H9 (cell line): ENCODE data around the gene CORO2B. TPM values are rescaled to one million over a fixed set of nuclear protein-coding genes. Genes with fewer than 3 reads are reported as not detected.

Source experiments
- DNase-seq: peaks from one replicate; pipeline ENCODE4 v3.0.0-alpha.2; 2017
- H2AFZ ChIP-seq: one replicate; pipeline ENCODE4 v1.6.1; 2013; ENCODE audit warnings: mild to moderate bottlenecking, low read length, control low read depth, moderate library complexity
- H2AK5ac ChIP-seq: 2 replicates; pipeline ENCODE4 v1.6.1; 2013; ENCODE audit warnings: low read length, control low read depth, mixed read lengths; ENCODE audit not compliant: insufficient read length
- H2BK120ac ChIP-seq: one replicate; pipeline ENCODE4 v1.6.1; 2013; ENCODE audit warnings: low read depth, mild to moderate bottlenecking, low read length, control low read depth, inconsistent platforms; ENCODE audit not compliant: poor library complexity, severe bottlenecking
- H2BK12ac ChIP-seq: 2 replicates; pipeline ENCODE4 v1.6.1; 2013; ENCODE audit warnings: low read length, control low read depth, mixed read lengths, low read depth; ENCODE audit not compliant: insufficient read length
- H2BK15ac ChIP-seq: 2 replicates; pipeline ENCODE4 v1.6.1; 2013; ENCODE audit warnings: low read depth, low read length, control low read depth
- H2BK20ac ChIP-seq: one replicate; pipeline ENCODE4 v1.6.1; 2013; ENCODE audit warnings: low read depth, mild to moderate bottlenecking, low read length, control low read depth, inconsistent platforms; ENCODE audit not compliant: poor library complexity, severe bottlenecking
- H2BK5ac ChIP-seq: 2 replicates; pipeline ENCODE4 v1.6.1; 2013; ENCODE audit warnings: low read length, control low read depth, mixed read lengths; ENCODE audit not compliant: insufficient read length
- H3K14ac ChIP-seq: 2 replicates; pipeline ENCODE4 v1.6.1; 2013; ENCODE audit warnings: low read length, control low read depth; ENCODE audit not compliant: insufficient read depth
- H3K18ac ChIP-seq: 2 replicates; pipeline ENCODE4 v1.6.1; 2013; ENCODE audit warnings: low read depth, mild to moderate bottlenecking, mixed read lengths, low read length, control low read depth; ENCODE audit not compliant: insufficient read length
- H3K23ac ChIP-seq: 2 replicates; pipeline ENCODE4 v1.6.1; 2013; ENCODE audit warnings: low read length, control low read depth, mixed read lengths, low read depth; ENCODE audit not compliant: insufficient read length
- H3K23me2 ChIP-seq: 2 replicates; pipeline ENCODE4 v1.6.1; 2013; ENCODE audit warnings: low read depth, mild to moderate bottlenecking, mixed read lengths, low read length, control low read depth; ENCODE audit not compliant: insufficient read length, poor library complexity, severe bottlenecking
- H3K27ac ChIP-seq: 2 replicates; pipeline ENCODE4 v1.5.1; 2013; ENCODE audit warnings: low read length, control low read depth, mixed read lengths, low read depth; ENCODE audit not compliant: insufficient read length
- H3K27me3 ChIP-seq: 2 replicates; pipeline ENCODE4 v1.6.1; 2013; ENCODE audit warnings: low read length, control low read depth, inconsistent platforms; ENCODE audit not compliant: insufficient read depth
- H3K4ac ChIP-seq: 2 replicates; pipeline ENCODE4 v1.6.1; 2013; ENCODE audit warnings: low read depth, mild to moderate bottlenecking, control low read depth, inconsistent platforms, low read length, moderate library complexity
- H3K4me1 ChIP-seq: 2 replicates; pipeline ENCODE4 v1.6.1; 2013; ENCODE audit warnings: low read length, control low read depth, inconsistent platforms; ENCODE audit not compliant: insufficient read depth
- H3K4me2 ChIP-seq: 2 replicates; pipeline ENCODE4 v1.6.1; 2013; ENCODE audit warnings: low read length, control low read depth, mixed read lengths; ENCODE audit not compliant: insufficient read length, insufficient read depth
- H3K56ac ChIP-seq: 2 replicates; pipeline ENCODE4 v1.6.1; 2013; ENCODE audit warnings: low read depth, mild to moderate bottlenecking, mixed read lengths, low read length, control low read depth; ENCODE audit not compliant: insufficient read length
- H3K79me1 ChIP-seq: 2 replicates; pipeline ENCODE4 v1.6.1; 2013; ENCODE audit warnings: low read depth, mild to moderate bottlenecking, moderate library complexity, low read length, control low read depth, inconsistent platforms; ENCODE audit not compliant: insufficient read depth, poor library complexity, severe bottlenecking
- H3K79me2 ChIP-seq: 2 replicates; pipeline ENCODE4 v1.6.1; 2013; ENCODE audit warnings: low read length, control low read depth, inconsistent platforms; ENCODE audit not compliant: insufficient read depth
- H3K9ac ChIP-seq: 2 replicates; pipeline ENCODE4 v1.6.1; 2013; ENCODE audit warnings: low read length, control low read depth, mixed read lengths; ENCODE audit not compliant: insufficient read length; ENCODE audit errors: extremely low read depth
- H3K9me3 ChIP-seq: one replicate; pipeline ENCODE4 v1.6.1; 2013; ENCODE audit warnings: low read depth, low read length, inconsistent platforms; ENCODE audit not compliant: control insufficient read depth
- H3T11ph ChIP-seq: one replicate; pipeline ENCODE4 v1.6.1; 2013; ENCODE audit warnings: mild to moderate bottlenecking, low read length, control low read depth, inconsistent platforms
- H4K20me1 ChIP-seq: one replicate; pipeline ENCODE4 v1.6.1; 2013; ENCODE audit not compliant: control insufficient read depth, insufficient read length, insufficient read depth
- H4K5ac ChIP-seq: 2 replicates; pipeline ENCODE4 v1.6.1; 2013; ENCODE audit warnings: low read depth, mild to moderate bottlenecking, mixed read lengths, low read length, control low read depth; ENCODE audit not compliant: insufficient read length
- H4K8ac ChIP-seq: replicated peaks from 2 replicates; pipeline ENCODE4 v1.6.1; 2013; ENCODE audit warnings: low read length, control low read depth, mixed read lengths, low read depth; ENCODE audit not compliant: insufficient read length
- H4K91ac ChIP-seq: 2 replicates; pipeline ENCODE4 v1.6.1; 2013; ENCODE audit warnings: low read depth, mild to moderate bottlenecking, moderate library complexity, mixed read lengths, low read length, control low read depth; ENCODE audit not compliant: insufficient read length
- H3K27ac Mint-ChIP-seq, 3 experiments: 2 replicates in 2 of 3; 3 replicates in 1 of 3; pipeline ENCODE4 v1.8.0; 2020 to 2021; ENCODE audit warnings: mixed read lengths in 3 of 3, mild to moderate bottlenecking in 1 of 3, moderate library complexity in 1 of 3
- H3K27me3 Mint-ChIP-seq: 2 replicates; pipeline ENCODE4 v1.8.0; 2021; ENCODE audit warnings: low read depth, mild to moderate bottlenecking, moderate library complexity, mixed read lengths
- H3K36me3 Mint-ChIP-seq, 3 experiments: 2 replicates in 2 of 3; 3 replicates in 1 of 3; pipeline ENCODE4 v1.8.0; 2020 to 2021; ENCODE audit warnings: low read depth in 3 of 3, mixed read lengths in 3 of 3; ENCODE audit not compliant: insufficient read depth in 1 of 3
- H3K4me1 Mint-ChIP-seq, 2 experiments: 2 replicates each; pipeline ENCODE4 v1.8.0; 2020; ENCODE audit warnings: mixed read lengths in 2 of 2
- H3K4me3 Mint-ChIP-seq, 2 experiments: 2 replicates in 1 of 2; 3 replicates in 1 of 2; pipeline ENCODE4 v1.8.0; 2020 to 2021; ENCODE audit warnings: mild to moderate bottlenecking in 2 of 2, mixed read lengths in 2 of 2, moderate library complexity in 1 of 2
- H3K9me3 Mint-ChIP-seq, 2 experiments: 2 replicates in 1 of 2; 3 replicates in 1 of 2; pipeline ENCODE4 v1.8.0; 2020; ENCODE audit warnings: mild to moderate bottlenecking in 2 of 2, mixed read lengths in 2 of 2, moderate library complexity in 1 of 2
- CTCF ChIP-seq: fragments of 200-600 bp; sonication (generic); conservative IDR thresholded peaks from 3 replicates; pipeline ENCODE4 v1.8.0; 2021; ENCODE audit warnings: antibody characterized with exemption, mild to moderate bottlenecking
- WGBS: extraction: QIAGEN DNeasy Blood & Tissue Kit; methylation state at CpG from one replicate; pipeline ENCODE4 v1.1.7; 2013; ENCODE audit warnings: missing lambda C conversion rate, low lambda C conversion rate, mixed read lengths; ENCODE audit not compliant: insufficient read length; ENCODE audit errors: extremely low coverage; 5-methylcytosine and 5-hydroxymethylcytosine counted together
- total RNA-seq: library from RNA; stranded (reverse); gene quantifications from 2 replicates; pipeline ENCODE4 v1.2.1, GENCODE V29; 2021

Gene CORO2B
- total RNA-seq, 1 experiment from 2014 or later, result 3.1 TPM

- WGBS, result no CpG with 5 or more reads among the region's 1 CpG
- Histone ChIP-seq H3K23me2 (peaks cover 11% of the 10 kb centered on the region), H3K79me1 (no peaks in the 10 kb centered on the region), H3K56ac (no peak overlapping the region), H3K4me2 (no peak overlapping the region), H3K4me1 (no peaks in the 10 kb centered on the region; the same call in 1 of the 2 replicates), H3K27me3 (peaks cover 1% of the 10 kb centered on the region; the same call in 1 of the 2 replicates), H4K91ac (no peak overlapping the region), H3K27ac (no peak overlapping the region), H3K79me2 (no peaks in the 10 kb centered on the region), H2BK5ac (no peak overlapping the region), H3K4ac (no peak overlapping the region), H3T11ph (no peak overlapping the region), H3K18ac (no peak overlapping the region), H2BK15ac (no peak overlapping the region), H3K23ac (no peak overlapping the region), H2AFZ (no peak overlapping the region), H3K9ac (no peak overlapping the region), H3K14ac (no peak overlapping the region), H2BK120ac (no peak overlapping the region), H2BK20ac (no peak overlapping the region), H3K9me3 (no peaks in the 10 kb centered on the region), H2AK5ac (no peak overlapping the region), H4K5ac (no peak overlapping the region), H2BK12ac (no peak overlapping the region), H4K8ac (no peak overlapping the region), H4K20me1 (no peaks in the 10 kb centered on the region)
- Mint-ChIP-seq H3K27me3 (peaks cover 43% of the 10 kb centered on the region), H3K36me3 (no peaks in the 10 kb centered on the region), H3K4me3 (no peak overlapping the region), H3K27ac (no peak overlapping the region), H3K4me1 (peaks cover 55 to 65% of the 10 kb centered on the region in 2 experiments), H3K9me3 (no peaks in the 10 kb centered on the region; a peak in 2 of 5 replicates)
- DNase-seq, result no peak
- no peak for TF ChIP-seq CTCF
These were observed 2.0 kb downstream of the CORO2B start for GRCh38 chr15:68580883-68581155.
